Epithelial cell of prostate (primary cell): ENCODE results near the gene CEMP1.

ENCODE experiments used
- DNase-seq: peaks from one replicate; pipeline ENCODE4 v3.0.0-alpha.2; 2011; ENCODE audit warnings: low read depth, low spot score
- H3K27ac ChIP-seq: fragments of 450-650 bp; 2 replicates; pipeline ENCODE4 v1.5.1; 2017; ENCODE audit warnings: mild to moderate bottlenecking

Gene CEMP1

GRCh38 chr16:2507052-2507659, 24.1 kb downstream of the CEMP1 start:
- no peak for DNase-seq
- H3K27ac ChIP-seq: no peak overlapping the region

- H3K27ac ChIP-seq: no peak overlapping the region
- DNase-seq: no peak
These were observed 25.5 kb downstream of the CEMP1 start for GRCh38 chr16:2505695-2506094.

DNA sequence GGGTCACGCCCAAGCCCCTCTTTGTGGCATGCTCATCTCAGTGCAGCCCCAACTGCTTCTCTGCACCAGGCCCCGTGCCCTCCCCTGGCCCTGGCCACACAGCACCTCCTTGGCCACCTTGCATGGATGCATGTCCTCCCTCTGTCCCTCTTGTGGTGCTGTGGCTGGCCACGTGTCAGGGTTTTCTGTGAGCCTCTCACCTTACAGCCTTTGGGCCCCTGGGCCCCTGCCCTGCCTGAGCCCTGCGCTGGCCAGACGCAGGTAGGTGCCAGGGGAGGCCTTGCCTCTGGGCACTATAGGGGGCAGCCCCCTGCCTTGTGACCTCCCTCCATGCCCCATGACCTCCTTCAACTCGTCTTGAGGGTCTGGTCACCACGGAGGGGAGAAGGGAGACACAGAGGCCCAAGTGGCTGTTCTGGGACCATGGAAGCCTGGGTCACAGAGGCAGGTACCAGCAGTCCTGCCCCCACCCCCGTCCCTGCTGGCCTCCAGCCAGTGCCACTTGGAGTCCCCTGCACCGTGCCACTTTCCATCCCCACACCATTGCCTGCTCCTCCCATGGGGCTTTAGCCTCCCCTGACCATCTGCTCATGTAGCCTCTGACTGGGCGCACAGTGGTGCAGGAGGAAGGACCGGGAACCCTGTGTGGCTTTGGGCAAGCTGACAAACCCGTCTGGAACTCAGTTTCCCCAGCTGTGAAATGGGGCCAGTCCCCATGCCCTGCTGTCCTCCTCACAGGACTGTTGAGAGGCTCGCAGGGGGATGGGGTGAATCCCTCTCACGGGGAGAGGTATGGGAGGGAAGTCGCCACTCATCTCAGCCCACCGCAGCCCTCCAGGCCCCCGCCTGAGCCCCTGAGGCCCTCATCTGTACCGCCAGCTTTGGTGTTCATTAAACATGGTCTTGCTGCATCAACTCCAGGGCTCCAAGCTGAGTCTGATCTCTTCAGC, 29.0 kb downstream of the CEMP1 start:
- DNase-seq: no peak
- no peak overlapping the region for H3K27ac ChIP-seq

GRCh38 chr16:2500918-2501750, 30.1 kb downstream of the CEMP1 start:
- DNase-seq: no peak
- H3K27ac ChIP-seq: no peak overlapping the region

DNA sequence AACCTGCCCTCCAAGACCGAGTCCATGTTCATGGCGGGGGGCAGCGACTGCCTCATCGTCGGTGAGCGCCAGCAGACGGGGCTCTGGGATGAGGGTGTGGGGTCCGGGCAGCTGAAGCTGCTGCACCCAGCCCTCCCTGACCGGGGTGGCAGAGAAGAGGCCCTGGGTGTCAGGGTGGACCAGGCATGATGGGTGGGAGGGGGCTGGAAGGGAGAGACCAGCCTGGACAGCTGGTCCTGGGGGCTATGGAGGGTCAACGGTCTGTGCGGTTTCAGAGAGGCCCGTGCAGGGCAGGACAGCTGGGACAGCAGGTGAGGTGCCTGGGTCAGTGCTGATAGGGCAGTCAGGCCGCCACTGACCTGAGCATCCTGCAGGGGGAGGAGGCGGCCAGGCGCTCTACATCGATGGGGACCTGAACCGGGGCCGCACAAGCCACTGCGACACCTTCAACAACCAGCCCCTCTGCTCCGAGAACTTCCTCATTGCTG, 30.7 kb downstream of the CEMP1 start:
- H3K27ac ChIP-seq: no peak overlapping the region
- DNase-seq: no peak

DNA sequence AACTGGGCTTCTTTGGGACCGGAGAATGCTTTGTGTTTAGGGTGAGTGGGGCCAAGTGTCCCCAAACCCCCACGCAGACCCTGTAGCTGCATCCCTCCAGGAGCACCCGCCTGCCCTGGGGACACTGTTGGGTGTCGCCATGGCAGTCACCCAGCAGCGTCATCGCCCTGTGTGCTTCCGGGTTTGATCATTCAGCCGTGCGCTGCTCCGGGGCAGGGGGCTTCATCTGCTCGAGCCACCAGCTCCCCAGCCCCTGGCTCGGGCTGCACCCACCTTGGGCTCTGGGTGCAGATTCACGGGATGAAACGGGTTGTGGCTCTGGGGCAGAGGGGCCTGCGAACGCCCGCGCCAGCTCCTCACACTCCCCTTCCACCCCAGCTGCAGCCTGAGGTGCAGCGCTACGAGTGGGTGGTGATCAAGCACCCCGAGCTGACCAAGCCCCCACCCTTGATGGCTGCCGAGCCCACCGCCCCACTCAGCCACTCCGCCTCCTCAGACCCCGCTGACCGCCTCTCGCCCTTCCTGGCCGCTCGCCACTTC, 31.2 kb downstream of the CEMP1 start:
- no peak overlapping the region for H3K27ac ChIP-seq
- DNase-seq: no peak

- DNase-seq: no peak
These were observed 31.8 kb downstream of the CEMP1 start for GRCh38 chr16:2499454-2499853.

DNA sequence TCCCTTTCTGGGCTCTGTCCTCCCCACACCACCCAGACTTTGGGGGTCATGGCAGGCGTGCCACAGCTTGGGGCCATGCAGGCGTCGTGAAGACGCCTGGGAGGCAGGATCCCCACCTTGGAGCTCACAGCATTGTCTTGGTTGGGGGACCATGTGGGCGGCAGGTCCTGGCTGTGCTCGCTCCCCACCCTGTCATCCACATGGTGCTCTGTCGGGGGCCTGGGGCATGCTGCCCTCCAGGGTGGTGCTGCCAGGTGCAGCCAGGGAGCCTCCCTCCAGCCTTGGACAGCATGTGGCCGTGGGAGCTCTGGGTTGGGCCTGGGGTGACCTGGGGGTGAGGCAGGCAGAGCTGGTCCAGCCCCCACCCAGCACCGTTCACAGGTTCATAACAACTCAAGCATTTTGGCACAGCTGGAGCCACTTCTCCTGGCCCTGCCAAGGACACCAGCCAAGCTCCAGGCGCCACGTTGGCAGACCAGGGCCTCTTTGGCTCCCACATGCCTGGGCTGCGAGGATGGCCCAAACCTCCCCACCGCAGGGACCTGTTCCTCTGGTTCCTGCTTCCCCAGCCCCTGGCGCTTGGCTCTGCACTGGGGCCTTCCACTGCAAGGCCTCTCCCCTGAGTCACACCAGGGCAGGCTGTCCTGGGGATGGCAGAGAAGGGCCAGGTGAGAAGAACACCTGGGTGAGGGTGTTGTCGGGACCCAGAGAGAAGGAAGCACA, 32.5 kb downstream of the CEMP1 start:
- H3K27ac ChIP-seq: no peak overlapping the region

More at GRCh38 chr16:2499454-2499853, 31.8 kb downstream of the CEMP1 start:
- no peak overlapping the region for H3K27ac ChIP-seq

GRCh38 chr16:2497695-2498484, 33.3 kb downstream of the CEMP1 start:
- no peak for DNase-seq
- H3K27ac ChIP-seq: no peak overlapping the region

More for the DNA sequence above, 32.5 kb downstream of the CEMP1 start:
- peak; percentile 43 for DNase-seq

DNA sequence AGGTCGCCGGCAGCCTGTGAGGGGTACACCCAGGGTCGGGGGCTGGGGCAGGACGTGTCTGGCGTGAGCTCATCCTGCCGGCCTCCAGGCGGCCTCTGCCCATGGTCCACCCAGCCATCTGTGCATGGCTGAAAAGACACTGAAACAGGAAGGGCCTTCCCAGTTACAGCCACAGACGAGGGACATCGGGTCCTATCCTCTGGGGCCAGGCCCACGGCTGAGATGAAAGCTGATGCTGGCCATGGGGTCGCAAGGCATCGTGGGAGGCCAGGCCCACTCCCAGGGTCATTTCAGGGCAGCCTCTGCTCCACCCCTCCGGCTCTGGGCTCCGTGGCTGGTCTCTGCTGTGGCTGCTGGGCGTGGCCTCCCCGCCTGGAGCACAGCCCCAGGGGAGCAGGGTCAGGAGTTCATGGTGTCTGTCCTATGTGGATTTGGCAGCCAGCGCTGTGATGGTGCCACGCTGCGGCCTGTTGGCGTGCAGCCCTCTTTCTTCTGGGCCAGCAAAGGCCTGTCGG, 34.0 kb downstream of the CEMP1 start:
- no peak for DNase-seq
- H3K27ac ChIP-seq: no peak overlapping the region

DNA sequence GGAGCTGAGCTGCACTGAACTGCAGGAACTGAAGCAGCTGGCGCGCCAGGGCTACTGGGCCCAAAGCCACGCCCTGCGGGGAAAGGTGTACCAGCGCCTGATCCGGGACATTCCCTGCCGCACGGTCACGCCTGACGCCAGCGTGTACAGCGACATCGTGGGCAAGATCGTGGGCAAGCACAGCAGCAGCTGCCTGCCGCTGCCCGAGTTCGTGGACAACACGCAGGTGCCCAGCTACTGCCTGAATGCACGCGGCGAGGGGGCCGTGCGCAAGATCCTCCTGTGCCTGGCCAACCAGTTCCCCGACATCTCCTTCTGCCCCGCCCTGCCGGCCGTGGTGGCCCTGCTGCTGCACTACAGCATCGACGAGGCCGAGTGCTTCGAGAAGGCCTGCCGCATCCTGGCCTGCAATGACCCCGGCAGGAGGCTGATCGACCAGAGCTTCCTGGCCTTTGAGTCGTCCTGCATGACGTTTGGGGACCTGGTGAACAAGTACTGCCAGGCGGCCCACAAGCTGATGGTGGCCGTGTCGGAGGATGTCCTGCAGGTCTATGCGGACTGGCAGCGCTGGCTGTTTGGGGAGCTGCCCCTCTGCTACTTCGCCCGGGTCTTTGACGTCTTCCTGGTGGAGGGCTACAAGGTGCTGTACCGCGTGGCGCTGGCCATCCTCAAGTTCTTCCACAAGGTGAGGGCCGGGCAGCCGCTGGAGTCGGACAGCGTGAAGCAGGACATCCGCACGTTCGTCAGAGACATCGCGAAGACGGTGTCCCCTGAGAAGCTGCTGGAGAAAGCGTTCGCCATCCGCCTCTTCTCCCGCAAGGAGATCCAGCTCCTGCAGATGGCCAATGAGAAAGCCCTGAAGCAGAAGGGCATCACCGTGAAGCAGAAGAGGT, 34.7 kb downstream of the CEMP1 start:
- DNase-seq: no peak
- no peak overlapping the region for H3K27ac ChIP-seq

DNA sequence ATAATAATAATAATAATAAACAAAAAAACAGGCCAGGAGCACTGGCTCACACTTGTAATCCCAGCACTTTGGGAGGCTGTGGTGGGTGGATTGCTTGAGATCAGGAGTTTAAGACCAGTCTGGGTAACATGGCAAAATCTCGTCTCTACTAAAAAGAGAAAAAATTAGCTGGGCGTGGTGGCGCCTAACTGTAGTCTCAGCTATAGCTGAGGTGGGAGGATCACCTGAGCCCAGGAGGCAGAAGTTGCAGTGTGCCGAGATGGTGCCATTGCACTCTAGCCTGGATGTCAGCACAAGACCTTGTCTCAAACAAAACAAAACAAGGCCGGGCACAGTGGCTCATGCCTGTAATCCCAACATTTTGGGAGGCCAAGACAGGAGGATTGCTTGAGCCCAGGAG, 36.2 kb downstream of the CEMP1 start:
- no peak overlapping the region for H3K27ac ChIP-seq
- no peak for DNase-seq

- DNase-seq: no peak
- H3K27ac ChIP-seq: no peak overlapping the region
These were observed 36.6 kb downstream of the CEMP1 start for GRCh38 chr16:2494616-2495015.

- DNase-seq: no peak
- no peak overlapping the region for H3K27ac ChIP-seq
These were observed 37.6 kb downstream of the CEMP1 start for GRCh38 chr16:2493605-2494004.

GRCh38 chr16:2492292-2492691, 38.9 kb downstream of the CEMP1 start:
- no peak overlapping the region for H3K27ac ChIP-seq
- no peak for DNase-seq

GRCh38 chr16:2490190-2491105, 40.8 kb downstream of the CEMP1 start:
- H3K27ac ChIP-seq: no peak overlapping the region
- no peak for DNase-seq

DNA sequence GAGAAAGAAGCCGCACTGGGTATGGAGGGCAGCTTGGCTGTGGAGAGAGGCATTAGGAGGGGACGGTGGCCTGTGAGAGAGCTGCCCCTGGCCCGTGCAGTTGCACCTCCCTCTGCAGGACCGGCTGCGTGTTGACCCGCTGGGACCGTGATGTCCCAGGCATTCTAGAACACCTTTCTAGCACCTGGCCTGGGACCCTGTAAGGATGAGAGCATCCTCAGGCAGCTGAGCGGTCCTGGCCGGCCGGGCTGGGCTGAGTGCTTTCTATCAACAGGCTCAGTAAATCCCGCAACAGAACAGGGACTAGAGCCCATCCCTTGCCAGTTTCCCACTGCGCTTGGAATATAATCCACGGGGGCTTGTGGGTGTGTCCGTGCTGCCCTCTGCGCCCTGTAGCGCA, 41.6 kb downstream of the CEMP1 start:
- no peak for DNase-seq
- H3K27ac ChIP-seq: no peak overlapping the region
